Mammary epithelial cell (primary cell): Measurements from ENCODE around the gene PEF1.

Experiments used
- CTCF ChIP-seq, 2 donors: IDR thresholded peaks in 1 of 2; conservative IDR thresholded peaks in 1 of 2; 2 replicates each; pipeline ENCODE4 v1.5.1; 2011 to 2012; ENCODE audit warnings: inconsistent platforms in 2 of 2, low read length in 2 of 2, mild to moderate bottlenecking in 2 of 2, control low read depth in 1 of 2, low read depth in 1 of 2; ENCODE audit not compliant: insufficient read depth in 1 of 2; ENCODE audit errors: extremely low read depth in 1 of 2
- EZH2 ChIP-seq: IDR thresholded peaks from 2 replicates; pipeline ENCODE4 v1.6.1; 2012; ENCODE audit warnings: low read length, inconsistent platforms, borderline replicate concordance

- TF ChIP-seq CTCF (conservative IDR thresholded peaks at IDR 0.05 in 1 of 2, IDR thresholded peaks at IDR 0.05 in 1 of 2; ENCODE audit: extremely low read depth in 1 of 2, insufficient read depth in 1 of 2, low read depth in 1 of 2, low read length in 2 of 2) (no peak), EZH2 (no peak)
Measured at GRCh38 chr1:31595836-31596736, 48.6 kb downstream of the PEF1 start.
